CD4-positive, alpha-beta memory T cell (primary cell): ENCODE measurements around the gene YTHDF1. TPM values are rescaled to one million over a fixed set of nuclear protein-coding genes. Genes with fewer than 3 reads are reported as not detected.
"Not testable (repeated sequence)": the region's sequence is repeated elsewhere in the genome, so short reads cannot be mapped to it uniquely, and the experiment has no call there.

ENCODE experiments used
- CTCF ChIA-PET: fragments of 350-600 bp; sonication (Branson Sonifier 250); formaldehyde crosslinking; loops from one replicate; lab custom pipeline; 2021; ENCODE audit warnings: inconsistent platforms; ENCODE audit not compliant: partially characterized antibody; lab: Charles Lee
- POLR2A ChIA-PET: fragments of 350-600 bp; sonication (Branson Sonifier 250); formaldehyde crosslinking; loops from one replicate; lab custom pipeline; 2021; ENCODE audit not compliant: partially characterized antibody; lab: Charles Lee
- DNase-seq, 5 donors: peaks; one replicate each; pipeline versions ENCODE4 v3.0.0 to v3.0.0-alpha.2; 2020 to 2022; ENCODE audit warnings: mixed read lengths in 1 of 5
- H3K27ac ChIP-seq: one replicate; pipeline ENCODE4 v1.7.0; 2013; ENCODE audit warnings: low read depth, low read length
- H3K27me3 ChIP-seq: 2 replicates; pipeline ENCODE4 v1.7.0; 2013; ENCODE audit warnings: mild to moderate bottlenecking, low read length, moderate library complexity; ENCODE audit not compliant: insufficient read depth
- H3K36me3 ChIP-seq: 2 replicates; pipeline ENCODE4 v1.7.0; 2013; ENCODE audit warnings: mild to moderate bottlenecking, low read length, moderate library complexity; ENCODE audit not compliant: insufficient read depth
- H3K4me1 ChIP-seq: 2 replicates; pipeline ENCODE4 v1.7.0; 2013; ENCODE audit warnings: mild to moderate bottlenecking, low read length, moderate library complexity; ENCODE audit not compliant: insufficient read depth
- H3K4me3 ChIP-seq, 2 donors: one replicate each; pipeline ENCODE4 v1.7.0; 2013; ENCODE audit warnings: low read length in 2 of 2, mild to moderate bottlenecking in 1 of 2
- H3K9me3 ChIP-seq, 2 donors: one replicate each; pipeline ENCODE4 v1.7.0; 2013; ENCODE audit warnings: low read length in 2 of 2, control low read depth in 1 of 2; ENCODE audit not compliant: control insufficient read depth in 1 of 2
- H3K27ac Mint-ChIP-seq, 7 donors: one replicate each; pipeline ENCODE4 v1.8.0; 2020 to 2021; ENCODE audit warnings: mixed read lengths in 7 of 7, mild to moderate bottlenecking in 6 of 7, inconsistent platforms in 3 of 7, moderate library complexity in 3 of 7
- H3K27me3 Mint-ChIP-seq, 2 donors: one replicate each; pipeline ENCODE4 v1.8.0; 2020 to 2021; ENCODE audit warnings: mixed read lengths in 2 of 2
- H3K36me3 Mint-ChIP-seq, 2 donors: one replicate each; pipeline ENCODE4 v1.8.0; 2020 to 2021; ENCODE audit warnings: mixed read lengths in 2 of 2, inconsistent platforms in 1 of 2, mild to moderate bottlenecking in 1 of 2
- H3K4me1 Mint-ChIP-seq, 4 donors: one replicate each; pipeline ENCODE4 v1.8.0; 2020 to 2021; ENCODE audit warnings: mixed read lengths in 4 of 4, mild to moderate bottlenecking in 1 of 4
- H3K4me3 Mint-ChIP-seq, 8 donors: one replicate each; pipeline ENCODE4 v1.8.0; 2020 to 2021; ENCODE audit warnings: mixed read lengths in 8 of 8, mild to moderate bottlenecking in 7 of 8, moderate library complexity in 6 of 8, inconsistent platforms in 3 of 8
- H3K9me3 Mint-ChIP-seq, 8 donors: one replicate each; pipeline ENCODE4 v1.8.0; 2020 to 2021; ENCODE audit warnings: mixed read lengths in 8 of 8, mild to moderate bottlenecking in 5 of 8, inconsistent platforms in 3 of 8, moderate library complexity in 1 of 8
- intact Hi-C: fragments of 100-400 bp; cut with micrococcal nuclease; formaldehyde crosslinking; loops from one replicate; pipeline ENCODE4 v1.15.1; 2023
- polyA plus RNA-seq, 2 donors: library from polyadenylated mRNA; unstranded; fragments of 300-500 nt; fragmentation: Illumina TruSeq; gene quantifications; one replicate each; pipeline ENCODE4 v1.2.3, GENCODE V29; 2021
- total RNA-seq, 2 experiments: library from RNA; stranded (reverse); gene quantifications; one replicate each; pipeline ENCODE4 v1.2.3, GENCODE V29; 2021

YTHDF1 gene
- total and polyA plus RNA-seq, 4 experiments from 2014 or later, result 21.1 to 48.1 (median 45.4) TPM

GRCh38 chr20:63158352-63158751 lies 57.6 kb downstream of the YTHDF1 start:
- no peak overlapping the region for H3K4me3 ChIP-seq
- Mint-ChIP-seq H3K4me3 (no peak overlapping the region), H3K9me3 (no peaks in the 10 kb centered on the region), H3K4me1 (no peaks in the 10 kb centered on the region), H3K36me3 (no peaks in the 10 kb centered on the region), H3K27me3 (peaks cover 17 to 19% of the 10 kb centered on the region in 2 donors), H3K27ac (no peak overlapping the region)
- DNase-seq, result no peak
- no peaks in the 10 kb centered on the region for H3K9me3 ChIP-seq
- peaks cover 3% of the 10 kb centered on the region for H3K27me3 ChIP-seq
- CTCF ChIA-PET, result no interaction called here
- no peaks in the 10 kb centered on the region for H3K4me1 ChIP-seq
- no peaks in the 10 kb centered on the region for H3K36me3 ChIP-seq
- intact Hi-C loops, result no loop called here
- POLR2A ChIA-PET, result no interaction called here
- H3K27ac ChIP-seq, result no peak overlapping the region

DNA sequence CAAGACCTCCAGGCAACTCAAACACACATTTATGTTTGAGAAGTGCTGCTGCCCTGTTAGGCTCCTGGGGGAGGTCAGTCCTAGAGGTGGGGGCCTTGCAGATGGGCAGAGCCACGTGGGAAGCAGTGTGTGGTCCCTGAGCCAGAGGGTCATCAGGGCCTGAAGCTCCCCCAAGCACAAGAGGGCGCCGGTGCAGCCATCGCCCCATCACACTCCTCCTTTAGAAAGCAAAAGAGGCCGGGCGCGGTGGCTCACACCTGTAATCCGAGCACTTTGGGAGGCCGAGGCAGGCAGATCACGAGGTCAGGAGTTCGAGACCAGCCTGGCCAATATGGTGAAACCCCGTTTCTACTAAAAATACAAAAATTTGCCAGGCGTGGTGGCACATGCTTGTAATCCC lies 58.5 kb downstream of the YTHDF1 start:
- H3K27me3 ChIP-seq, H3K27ac Mint-ChIP-seq, DNase-seq, H3K9me3 ChIP-seq, H3K4me3 ChIP-seq, CTCF ChIA-PET, H3K36me3 Mint-ChIP-seq, H3K4me1 ChIP-seq, H3K27ac ChIP-seq, H3K36me3 ChIP-seq, POLR2A ChIA-PET, H3K4me1 Mint-ChIP-seq, H3K9me3 Mint-ChIP-seq, intact Hi-C loops, H3K4me3 Mint-ChIP-seq: not testable (repeated sequence)
- peaks cover 15 to 17% of the 10 kb centered on the region in 2 donors for H3K27me3 Mint-ChIP-seq

DNA sequence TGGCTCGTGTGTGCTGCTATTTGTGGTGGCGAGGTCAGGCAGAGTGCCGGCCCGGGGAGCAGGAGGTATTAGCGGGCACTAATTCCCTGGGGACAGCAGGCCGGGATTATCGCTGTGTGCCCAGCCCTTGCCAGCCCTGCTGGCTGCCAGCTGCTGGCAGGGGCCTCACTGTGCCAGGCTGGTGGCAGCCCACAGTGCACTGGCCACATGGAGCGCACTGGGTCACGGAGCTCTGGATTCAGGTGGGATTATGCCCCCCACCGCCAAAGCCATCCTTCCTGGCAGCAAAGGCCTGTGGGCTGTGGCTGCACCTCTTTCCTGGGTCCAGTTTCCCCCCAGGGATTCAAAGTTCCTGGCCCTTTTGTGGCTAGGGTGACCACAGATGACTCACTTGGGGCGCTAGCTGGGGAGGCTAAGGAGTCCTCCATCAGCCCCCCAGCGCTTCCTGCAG lies 59.7 kb downstream of the YTHDF1 start:
- Mint-ChIP-seq H3K4me1 (no peaks in the 10 kb centered on the region), H3K9me3 (no peaks in the 10 kb centered on the region), H3K4me3 (no peak overlapping the region), H3K27ac (no peak overlapping the region), H3K36me3 (no peaks in the 10 kb centered on the region), H3K27me3 (peaks cover 14 to 17% of the 10 kb centered on the region in 2 donors)
- Histone ChIP-seq H3K4me1 (no peaks in the 10 kb centered on the region), H3K27ac (no peak overlapping the region), H3K4me3 (no peak overlapping the region), H3K27me3 (peaks cover 3% of the 10 kb centered on the region), H3K36me3 (no peaks in the 10 kb centered on the region), H3K9me3 (no peaks in the 10 kb centered on the region)
- intact Hi-C loops, result no loop called here
- no peak for DNase-seq
- ChIA-PET POLR2A (no interaction called here), CTCF (no interaction called here)

- Mint-ChIP-seq H3K4me1 (no peaks in the 10 kb centered on the region), H3K9me3 (no peaks in the 10 kb centered on the region), H3K4me3 (no peak overlapping the region), H3K27me3 (peaks cover 14 to 17% of the 10 kb centered on the region in 2 donors), H3K27ac (no peak overlapping the region), H3K36me3 (no peaks in the 10 kb centered on the region)
- intact Hi-C loops, result no loop called here
- no peaks in the 10 kb centered on the region for H3K36me3 ChIP-seq
- peaks cover 3% of the 10 kb centered on the region for H3K27me3 ChIP-seq
- no peak overlapping the region for H3K4me3 ChIP-seq
- no peak for DNase-seq
- no peaks in the 10 kb centered on the region for H3K9me3 ChIP-seq
- ChIA-PET CTCF (no interaction called here), POLR2A (no interaction called here)
- H3K4me1 ChIP-seq, result no peaks in the 10 kb centered on the region
- no peak overlapping the region for H3K27ac ChIP-seq
Observed at GRCh38 chr20:63155266-63156165, 60.4 kb downstream of the YTHDF1 start.

- no peak for DNase-seq
- Histone ChIP-seq H3K9me3 (no peaks in the 10 kb centered on the region), H3K27me3 (peaks cover 3% of the 10 kb centered on the region), H3K36me3 (no peaks in the 10 kb centered on the region), H3K4me1 (no peaks in the 10 kb centered on the region), H3K27ac (no peak overlapping the region), H3K4me3 (no peak overlapping the region)
- Mint-ChIP-seq H3K4me1 (no peaks in the 10 kb centered on the region), H3K36me3 (no peaks in the 10 kb centered on the region), H3K27ac (no peak overlapping the region), H3K9me3 (peaks cover 0 to under 1% (median 0%) of the 10 kb centered on the region in 8 donors), H3K4me3 (no peak overlapping the region), H3K27me3 (peaks cover 18 to 22% of the 10 kb centered on the region in 2 donors)
- ChIA-PET CTCF (no interaction called here), POLR2A (no interaction called here)
- intact Hi-C loops, result no loop called here
Observed at GRCh38 chr20:63154395-63154794, 61.5 kb downstream of the YTHDF1 start.

- Mint-ChIP-seq H3K27me3 (peaks cover 21 to 23% of the 10 kb centered on the region in 2 donors), H3K36me3 (no peaks in the 10 kb centered on the region), H3K4me3 (no peak overlapping the region), H3K27ac (no peak overlapping the region), H3K4me1 (no peaks in the 10 kb centered on the region), H3K9me3 (peaks cover 0 to 6% (median 2%) of the 10 kb centered on the region in 8 donors)
- Histone ChIP-seq H3K27ac (no peak overlapping the region), H3K27me3 (peaks cover 3% of the 10 kb centered on the region), H3K4me3 (no peak overlapping the region), H3K4me1 (no peaks in the 10 kb centered on the region), H3K36me3 (no peaks in the 10 kb centered on the region), H3K9me3 (no peaks in the 10 kb centered on the region)
- no peak for DNase-seq
- ChIA-PET POLR2A (no interaction called here), CTCF (no interaction called here)
- intact Hi-C loops, result no loop called here
Observed at GRCh38 chr20:63153254-63154221, 62.4 kb downstream of the YTHDF1 start.
